Fibroblast of skin of left quadriceps (primary cell): ENCODE data around the gene ARL2BP.
"Not testable (repeated sequence)": the region's sequence is repeated elsewhere in the genome, so short reads cannot be mapped to it uniquely, and the experiment has no call there.

Experiments used
- DNase-seq, 2 experiments: peaks; one replicate each; pipeline ENCODE4 v3.0.0-alpha.2; 2013; ENCODE audit warnings: low read depth in 2 of 2

Gene ARL2BP

DNA sequence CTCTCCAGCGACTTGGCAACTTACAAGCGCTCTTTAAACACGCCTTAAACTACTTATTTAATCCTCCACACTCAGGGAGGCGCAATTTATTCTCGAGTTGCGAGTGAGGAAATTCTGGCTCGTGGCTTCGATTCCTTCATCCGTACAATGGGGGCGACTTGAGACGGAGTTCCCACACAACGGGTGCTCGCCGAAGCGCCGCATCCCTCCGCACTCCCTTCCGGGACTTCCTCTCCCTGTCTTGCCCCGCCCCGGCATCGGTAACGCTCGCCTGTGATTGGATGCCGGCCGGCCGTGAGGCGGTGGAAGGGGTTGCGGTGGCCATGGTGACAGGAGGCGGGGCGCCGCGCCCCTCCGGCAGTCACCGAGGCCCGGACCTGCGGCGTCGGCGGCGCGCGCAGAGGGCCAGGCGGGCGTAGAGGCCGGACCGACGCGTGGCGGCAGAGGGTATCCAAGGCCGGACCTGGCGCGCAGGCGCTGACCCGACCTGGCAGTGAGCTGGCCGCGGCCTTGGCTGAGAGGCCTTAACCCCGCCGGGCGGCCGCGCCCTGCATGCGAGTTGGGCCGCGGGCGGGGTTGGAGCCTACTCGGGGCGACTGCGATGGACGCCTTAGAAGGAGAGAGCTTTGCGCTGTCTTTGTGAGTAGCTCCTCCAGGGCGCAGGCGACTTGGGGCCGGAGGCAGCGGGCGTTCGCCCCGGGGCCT is at the start of gene ARL2BP:
Gene ARL2BP, plus strand, starts transcription at position 493 of the 705 bp plus-strand sequence. Its CDS starts 109 bp downstream, at position 602.
- peak; percentile 95 for DNase-seq

DNA sequence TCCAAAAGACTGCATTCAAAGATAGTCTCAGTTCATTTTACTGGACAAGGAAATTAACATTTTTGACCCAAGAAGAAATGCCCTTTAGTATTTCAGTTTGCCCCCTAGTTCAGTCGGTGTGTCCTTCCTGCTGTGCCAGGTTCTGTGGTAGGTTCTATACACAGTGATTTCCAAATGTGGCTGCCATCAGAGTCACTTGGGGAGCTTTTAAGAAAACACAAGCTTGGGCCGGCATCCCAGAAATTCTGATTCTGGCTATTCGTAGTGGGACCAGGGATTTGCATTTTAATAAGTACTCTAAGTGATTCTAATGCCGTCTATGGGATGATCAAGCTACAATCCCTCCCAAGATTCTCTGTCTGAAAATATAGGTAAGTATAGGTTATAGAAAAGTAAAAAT is 48.8 kb upstream of the ARL2BP start:
- DNase-seq: no peak

- DNase-seq: no peak
These were observed 48.3 kb upstream of the ARL2BP start for GRCh38 chr16:57196753-57197152.

DNA sequence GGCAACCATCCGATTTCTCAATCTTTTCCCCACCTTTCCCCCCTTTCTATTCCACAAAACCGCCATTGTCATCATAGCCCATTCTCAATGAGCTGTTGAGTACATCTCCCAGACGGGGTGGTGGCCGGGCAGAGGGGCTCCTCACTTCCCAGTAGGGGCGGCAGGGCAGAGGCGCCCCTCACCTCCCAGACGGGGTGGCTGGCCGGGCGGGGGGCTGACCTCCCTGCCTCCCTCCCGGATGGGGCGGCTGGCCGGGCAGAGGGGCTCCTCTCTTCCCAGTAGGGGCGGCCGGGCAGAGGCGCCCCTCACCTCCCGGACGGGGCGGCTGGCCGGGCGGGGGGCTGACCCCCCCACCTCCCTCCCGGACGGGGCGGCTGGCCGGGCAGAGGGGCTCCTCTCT is 44.7 kb upstream of the ARL2BP start:
- DNase-seq: not testable (repeated sequence)

DNA sequence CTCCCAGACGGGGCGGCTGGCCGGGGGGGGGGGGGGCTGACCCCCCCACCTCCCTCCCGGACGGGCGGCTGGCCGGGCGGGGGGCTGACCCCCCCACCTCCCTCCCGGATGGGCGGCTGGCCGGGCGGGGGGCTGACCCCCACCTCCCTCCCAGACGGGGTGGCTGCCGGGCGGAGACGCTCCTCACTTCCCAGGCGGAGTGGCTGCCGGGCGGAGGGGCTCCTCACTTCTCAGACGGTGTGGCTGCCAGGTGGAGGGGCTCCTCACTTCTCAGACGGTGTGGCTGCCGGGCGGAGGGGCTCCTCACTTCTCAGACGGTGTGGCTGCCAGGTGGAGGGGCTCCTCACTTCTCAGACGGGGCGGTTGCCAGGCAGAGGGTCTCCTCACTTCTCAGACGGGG is 44.1 kb upstream of the ARL2BP start:
- DNase-seq: not testable (repeated sequence)

GRCh38 chr16:57202095-57202886 is 42.8 kb upstream of the ARL2BP start:
- DNase-seq: no peak

DNA sequence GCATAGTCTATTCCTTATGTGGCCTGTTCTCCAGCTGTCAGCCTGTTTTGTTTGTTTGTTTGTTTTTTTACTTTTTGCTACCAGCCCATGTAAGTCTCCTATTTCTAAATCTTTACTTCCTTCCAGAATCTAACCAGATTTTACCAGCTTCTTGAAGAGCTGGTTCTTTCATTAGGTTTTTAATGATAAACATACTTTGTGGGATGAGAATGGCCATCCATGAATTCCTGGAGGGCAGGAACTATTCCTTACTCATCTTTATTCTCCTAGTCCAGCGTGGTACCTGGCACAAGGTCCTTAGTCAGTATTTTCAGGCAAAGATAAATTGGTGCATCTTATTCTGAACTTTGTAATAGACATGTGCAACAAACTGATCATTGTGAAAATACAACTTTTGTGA is 41.6 kb upstream of the ARL2BP start:
- DNase-seq: no peak

DNA sequence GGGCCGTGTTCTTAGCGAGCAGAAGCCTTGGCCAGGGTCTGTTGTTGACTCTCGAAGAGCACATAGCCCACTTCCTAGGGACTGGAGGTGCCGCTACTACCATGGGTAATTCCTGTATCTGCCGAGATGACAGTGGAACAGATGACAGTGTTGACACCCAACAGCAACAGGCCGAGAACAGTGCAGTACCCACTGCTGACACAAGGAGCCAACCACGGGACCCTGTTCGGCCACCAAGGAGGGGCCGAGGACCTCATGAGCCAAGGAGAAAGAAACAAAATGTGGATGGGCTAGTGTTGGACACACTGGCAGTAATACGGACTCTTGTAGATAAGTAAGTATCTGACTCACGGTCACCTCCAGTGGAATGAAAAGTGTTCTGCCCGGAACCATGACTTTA is 40.4 kb upstream of the ARL2BP start:
- DNase-seq: no peak

- DNase-seq: no peak
These were observed 36.1 kb upstream of the ARL2BP start for GRCh38 chr16:57208926-57209325.

DNA sequence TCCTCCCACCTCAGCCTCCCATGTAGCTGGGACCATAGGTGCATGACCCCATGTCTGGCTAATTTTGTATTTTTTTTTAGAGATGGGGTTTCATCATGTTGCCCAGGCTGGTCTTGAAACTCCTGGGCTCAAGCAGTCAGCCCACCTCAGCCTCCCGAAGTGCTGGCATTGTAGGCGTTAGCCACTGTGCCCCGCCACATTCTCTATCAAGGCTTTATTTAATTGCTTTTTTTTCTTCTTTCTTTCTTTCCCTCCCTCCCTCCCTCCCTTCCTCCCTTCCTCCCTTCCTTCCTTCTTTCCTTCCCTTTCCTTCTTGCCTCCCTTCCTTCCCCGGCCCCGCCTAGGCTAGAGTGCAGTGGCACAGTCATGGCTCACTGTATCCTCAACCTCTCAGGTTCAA is 35.3 kb upstream of the ARL2BP start:
- DNase-seq: no peak

DNA sequence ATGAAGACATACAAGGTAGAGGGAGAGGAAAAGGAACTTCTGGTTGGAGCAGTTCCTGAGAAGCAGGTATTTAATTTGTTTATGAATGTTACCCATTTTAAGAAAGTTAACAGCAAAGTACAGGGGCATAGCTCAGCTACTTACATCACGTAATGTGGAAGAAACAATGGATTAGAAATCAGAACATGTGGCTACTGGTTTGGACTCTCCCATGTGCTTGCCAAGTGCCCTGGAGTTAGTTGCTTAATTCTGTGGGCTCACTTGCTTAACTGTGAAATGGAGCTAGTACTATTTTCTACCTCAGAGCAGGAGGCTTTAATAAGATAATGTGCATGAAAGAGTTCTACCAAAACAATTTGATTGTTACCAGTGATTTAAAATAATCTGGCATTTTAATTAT is 31.6 kb upstream of the ARL2BP start:
- DNase-seq: no peak

- no peak for DNase-seq
These were observed 28.1 kb upstream of the ARL2BP start for GRCh38 chr16:57216968-57217367.

DNA sequence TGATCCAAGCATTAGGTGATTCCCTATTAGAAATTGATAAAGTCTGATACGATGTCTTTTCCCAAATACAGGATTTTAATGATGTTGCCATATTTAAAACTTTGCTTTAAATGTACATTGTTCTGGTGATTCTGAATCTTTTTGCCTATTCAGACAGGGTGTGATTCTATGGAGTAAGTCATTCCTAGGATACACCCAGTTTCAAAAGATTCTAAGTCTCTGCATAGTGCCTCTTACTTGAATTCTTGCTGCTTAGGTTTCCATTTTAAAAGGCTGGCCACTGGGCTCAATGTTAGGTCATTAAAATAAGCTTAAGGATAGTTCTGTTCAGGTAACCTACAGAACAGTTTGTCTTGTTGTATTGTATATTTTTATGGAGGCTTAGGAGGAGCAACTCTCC is 22.0 kb upstream of the ARL2BP start:
- DNase-seq: no peak

- no peak for DNase-seq
These were observed 20.3 kb upstream of the ARL2BP start for GRCh38 chr16:57224651-57225335.

GRCh38 chr16:57225978-57226377 is 19.1 kb upstream of the ARL2BP start:
- no peak for DNase-seq

DNA sequence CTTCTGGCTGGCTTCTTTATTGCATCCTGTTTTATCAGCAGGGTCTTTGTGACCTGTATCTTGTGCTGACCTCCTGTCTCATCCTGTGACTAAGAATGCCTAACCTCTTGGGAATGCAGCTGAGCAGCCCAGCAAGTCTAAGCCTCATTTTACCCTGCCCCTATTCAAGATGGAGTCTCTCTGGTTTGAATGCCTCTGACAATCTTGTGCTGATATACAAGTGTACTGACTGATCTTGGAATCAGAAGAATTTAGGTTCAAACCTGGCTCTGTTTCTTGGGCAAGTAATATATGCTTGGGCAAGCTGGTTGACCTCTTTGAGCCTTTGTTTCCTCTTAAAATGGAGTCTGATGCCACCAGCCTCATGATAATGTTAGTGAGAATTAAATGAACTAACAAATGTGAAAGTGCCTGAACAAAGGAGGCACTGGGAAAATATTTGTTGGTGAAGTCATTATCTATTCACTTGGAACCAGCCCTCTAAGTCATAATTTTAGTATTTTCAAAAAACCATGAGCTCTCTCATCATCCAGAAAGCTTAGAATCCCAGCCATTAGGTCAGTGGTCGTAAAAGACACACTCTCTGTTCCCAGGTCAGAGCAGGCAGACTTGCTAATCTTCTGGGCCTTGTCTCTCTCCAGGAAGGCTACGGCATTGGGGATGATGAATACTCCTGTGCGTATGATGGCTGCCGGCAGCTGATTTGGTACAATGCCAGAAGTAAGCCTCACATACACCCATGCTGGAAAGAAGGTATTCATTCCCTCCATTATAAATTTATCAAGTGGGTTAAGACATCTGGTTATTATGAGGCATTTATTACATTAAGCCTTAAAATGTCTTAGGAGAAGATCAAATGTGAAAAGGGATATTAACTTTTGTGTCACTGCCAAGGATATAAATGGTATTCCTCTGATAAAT is 18.1 kb upstream of the ARL2BP start:
- no peak for DNase-seq

DNA sequence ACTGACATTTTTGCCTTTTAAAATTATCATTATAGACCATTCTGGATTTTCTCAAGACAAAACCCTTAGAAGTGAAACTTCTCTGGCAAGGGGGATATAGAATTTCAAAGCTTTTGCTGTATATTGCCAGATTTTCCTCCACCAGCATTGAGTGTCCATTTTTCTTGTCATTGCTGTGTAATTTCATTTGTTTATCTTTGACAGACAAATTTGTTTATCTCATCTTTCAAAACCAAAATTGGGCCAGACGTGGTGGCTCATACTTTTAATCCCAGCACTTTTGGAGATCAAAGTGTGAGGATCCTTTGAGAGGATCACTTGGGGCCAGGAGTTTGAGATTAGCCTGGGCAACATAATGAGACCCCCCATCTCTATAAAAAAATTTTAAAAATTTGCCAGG is 16.0 kb upstream of the ARL2BP start:
- no peak for DNase-seq

DNA sequence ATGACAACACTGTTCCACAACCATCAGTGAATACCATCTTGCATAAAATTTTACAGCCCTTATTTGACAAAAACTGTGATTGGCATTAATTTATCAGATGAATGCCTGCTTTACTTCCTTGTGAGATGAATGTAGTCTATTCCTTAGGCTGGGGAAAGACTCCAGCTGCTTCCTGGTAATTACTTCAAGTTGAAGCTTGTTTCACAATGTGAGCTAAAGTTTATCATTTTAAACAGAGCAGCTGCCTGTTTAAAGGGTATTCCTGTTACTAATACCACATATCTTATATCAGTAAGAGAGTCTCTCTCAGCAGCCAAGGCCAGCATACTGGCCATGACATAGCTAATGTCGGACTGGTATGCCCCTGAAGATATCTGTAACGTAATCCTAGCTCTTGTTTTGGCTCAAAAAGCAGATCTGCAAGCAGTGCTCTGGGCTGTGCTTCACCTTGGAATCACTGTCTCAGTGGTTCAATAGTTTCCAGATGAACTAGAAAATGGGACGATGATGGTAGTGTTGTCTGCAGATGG is 13.2 kb upstream of the ARL2BP start:
- DNase-seq: no peak

DNA sequence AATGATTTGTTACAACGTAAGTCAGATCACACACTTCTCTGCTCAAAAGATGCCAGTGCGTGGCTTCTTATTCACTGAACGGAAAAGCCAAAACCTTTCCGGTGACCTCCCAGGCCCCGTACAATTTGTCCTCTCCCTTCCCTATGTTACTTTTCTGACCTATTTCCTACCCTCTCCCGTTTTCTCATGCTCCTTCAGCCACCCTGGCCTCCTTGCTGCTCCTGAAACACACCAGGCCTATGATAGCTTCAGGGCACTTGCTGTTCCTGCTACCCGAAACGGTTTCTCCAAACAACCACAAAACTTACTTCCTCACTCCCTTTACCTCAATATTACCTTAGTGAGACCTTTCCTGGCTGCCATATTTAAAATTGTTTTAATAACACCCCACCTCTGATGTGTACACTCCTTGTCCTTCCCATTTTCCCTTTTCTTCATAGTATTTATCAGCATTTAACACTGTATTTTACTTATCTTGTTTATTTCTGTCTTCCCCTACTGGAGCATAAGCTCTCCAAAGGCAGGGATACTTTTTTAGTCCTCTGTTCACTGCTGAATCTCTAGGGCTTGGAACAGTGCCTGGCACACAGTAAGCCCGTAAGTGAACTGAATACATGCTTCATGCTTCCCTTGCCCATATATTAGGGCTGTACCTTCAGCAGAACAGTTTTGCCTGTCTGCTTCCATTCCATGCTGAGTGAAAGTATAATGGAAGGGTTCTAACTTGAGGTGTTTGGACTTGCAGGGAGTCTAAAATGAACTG is 10.9 kb upstream of the ARL2BP start:
- DNase-seq: no peak

DNA sequence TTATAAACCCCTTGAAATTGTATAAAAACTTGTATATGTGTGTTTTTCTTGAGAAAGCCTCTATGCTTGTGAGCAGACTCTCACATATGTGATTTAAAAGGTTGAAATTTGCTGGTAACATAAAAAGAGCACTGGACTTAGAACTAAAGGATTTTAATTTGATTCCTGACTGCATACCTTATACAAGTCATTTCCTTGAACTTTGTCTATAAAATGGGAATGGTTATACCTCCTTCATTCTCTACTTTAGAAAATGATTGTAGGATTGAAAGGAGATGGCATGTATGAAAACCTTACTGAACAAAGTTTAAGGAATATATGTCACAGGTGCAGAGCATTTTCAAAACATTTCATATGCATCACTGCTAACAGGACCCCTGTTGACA is 10.4 kb upstream of the ARL2BP start:
- no peak for DNase-seq
